ENCODE data around the gene NLRC3. TPM values are rescaled to one million over a fixed set of nuclear protein-coding genes. Genes with fewer than 3 reads are reported as not detected.

The NLRC3 gene
- total RNA-seq, 1 donor from 2014 or later = 3.0 TPM

- DNase-seq (ENCODE audit: low spot score) = no peak
Measured at GRCh38 chr16:3546986-3547682, 30.1 kb downstream of the NLRC3 start.

GRCh38 chr16:3542601-3543373, 34.4 kb downstream of the NLRC3 start:
- no peak for DNase-seq (ENCODE audit: low spot score)

- DNase-seq (ENCODE audit: low spot score) = no peak
Measured at GRCh38 chr16:3541527-3542155, 35.6 kb downstream of the NLRC3 start.

DNA sequence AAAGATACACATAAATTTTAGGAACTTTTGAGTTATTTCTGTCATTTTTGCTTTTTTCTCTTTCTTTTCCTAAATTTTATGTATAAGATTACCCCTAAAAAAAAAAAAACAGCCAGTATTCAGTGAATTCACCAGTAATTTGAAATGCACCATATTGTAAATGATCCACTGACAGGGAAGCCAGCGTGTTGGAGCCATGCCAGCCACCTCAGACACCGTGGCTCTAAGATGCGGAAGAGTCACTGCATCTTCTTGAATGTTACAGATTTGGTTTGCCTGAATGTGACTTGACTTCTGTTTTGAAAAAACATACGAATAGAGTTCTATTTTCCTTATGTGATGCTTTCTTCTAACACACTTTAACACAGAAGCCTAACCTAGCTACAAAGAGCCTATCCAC, 39.0 kb downstream of the NLRC3 start:
- no peak for DNase-seq (ENCODE audit: low spot score)

DNA sequence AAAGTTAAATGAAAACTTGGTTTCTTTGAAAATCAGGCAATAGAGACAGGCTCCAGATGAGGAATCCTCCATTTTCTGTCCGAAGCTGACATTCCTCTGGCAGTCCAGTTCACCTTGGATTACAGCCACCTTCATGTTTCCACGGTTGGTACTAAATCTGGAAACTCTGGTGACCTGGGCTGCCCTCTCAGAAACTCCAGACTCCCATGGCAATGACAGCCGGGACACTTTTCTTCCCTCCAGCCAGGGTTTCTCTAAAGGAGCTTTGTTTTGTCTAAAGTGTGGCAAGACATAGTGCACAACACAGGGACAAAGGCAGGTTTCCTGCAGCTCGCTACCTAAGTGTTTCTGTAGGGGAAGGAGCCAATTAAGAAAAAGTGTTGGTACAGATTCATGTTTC, 40.4 kb downstream of the NLRC3 start:
- DNase-seq (ENCODE audit: low spot score) = no peak

GRCh38 chr16:3536271-3536731, 40.9 kb downstream of the NLRC3 start:
- no peak for DNase-seq (ENCODE audit: low spot score)

DNA sequence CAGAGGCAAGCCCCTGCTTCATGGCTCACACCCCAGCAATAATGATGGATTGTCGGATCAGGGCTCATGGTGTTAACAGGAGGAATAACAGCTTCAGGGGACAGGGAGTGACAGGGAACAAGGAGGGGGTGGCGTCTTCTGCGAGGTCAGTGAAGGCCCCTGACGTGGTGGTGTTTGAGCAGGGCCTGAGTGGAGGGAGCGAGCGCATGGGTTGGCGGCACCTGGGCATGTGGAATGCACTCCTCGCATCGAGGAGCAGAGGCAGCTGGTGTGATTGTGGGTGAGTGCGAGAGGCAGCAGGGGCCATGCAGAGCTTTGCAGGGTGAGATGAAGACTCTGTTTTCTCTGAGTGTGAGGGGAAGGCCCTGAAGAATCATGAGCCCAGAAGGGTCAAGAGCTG, 43.1 kb downstream of the NLRC3 start:
- DNase-seq (ENCODE audit: low spot score) = no peak

GRCh38 chr16:3532741-3533140, 44.5 kb downstream of the NLRC3 start:
- DNase-seq (ENCODE audit: low spot score) = no peak

DNA sequence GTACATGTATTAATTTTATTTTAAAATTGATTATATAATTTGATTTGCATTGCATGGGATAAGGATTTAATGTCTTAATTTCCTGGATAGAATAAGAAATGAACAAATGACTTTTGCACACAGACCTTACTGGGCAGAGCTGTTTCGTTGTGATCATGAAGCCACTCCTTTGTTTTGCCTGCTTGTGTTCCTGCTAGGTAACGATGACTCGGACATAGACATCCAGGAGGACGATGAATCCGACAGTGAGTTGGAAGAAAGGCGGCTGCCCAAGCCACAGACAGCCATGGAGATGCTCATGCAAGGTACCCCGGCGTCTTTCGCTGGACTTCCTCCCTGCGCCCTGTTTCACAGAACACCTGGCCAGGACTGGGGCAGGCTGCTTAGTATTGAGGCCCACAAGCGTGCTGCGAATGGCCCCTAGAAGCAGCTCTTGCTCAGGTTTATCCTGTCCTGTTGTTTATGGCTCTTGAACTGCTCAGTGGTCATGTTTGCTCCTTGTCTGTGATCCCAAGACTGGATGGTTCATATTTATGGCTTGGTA, 46.8 kb downstream of the NLRC3 start:
- no peak for DNase-seq (ENCODE audit: low spot score)

DNA sequence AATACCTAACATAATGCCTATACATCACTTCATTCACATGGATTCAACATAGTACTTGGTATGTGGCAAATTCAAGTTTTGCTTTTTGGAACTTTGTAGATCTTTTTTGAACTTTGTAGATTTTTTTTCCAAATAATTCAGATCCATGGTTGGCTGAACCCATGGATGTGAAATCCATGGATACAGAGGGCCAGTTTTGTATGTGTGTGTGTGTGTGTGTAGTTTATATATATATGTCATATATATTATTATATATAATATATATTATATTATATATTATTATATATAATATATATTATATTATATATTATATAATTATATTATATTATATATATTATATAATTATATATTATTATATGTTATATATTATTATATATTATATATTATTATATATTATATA, 48.0 kb downstream of the NLRC3 start:
- no peak for DNase-seq (ENCODE audit: low spot score)

GRCh38 chr16:3528406-3528805, 48.8 kb downstream of the NLRC3 start:
- no peak for DNase-seq (ENCODE audit: low spot score)

- DNase-seq (ENCODE audit: low spot score) = peak; percentile 66
Measured at GRCh38 chr16:3527216-3527829, 49.9 kb downstream of the NLRC3 start.

DNA sequence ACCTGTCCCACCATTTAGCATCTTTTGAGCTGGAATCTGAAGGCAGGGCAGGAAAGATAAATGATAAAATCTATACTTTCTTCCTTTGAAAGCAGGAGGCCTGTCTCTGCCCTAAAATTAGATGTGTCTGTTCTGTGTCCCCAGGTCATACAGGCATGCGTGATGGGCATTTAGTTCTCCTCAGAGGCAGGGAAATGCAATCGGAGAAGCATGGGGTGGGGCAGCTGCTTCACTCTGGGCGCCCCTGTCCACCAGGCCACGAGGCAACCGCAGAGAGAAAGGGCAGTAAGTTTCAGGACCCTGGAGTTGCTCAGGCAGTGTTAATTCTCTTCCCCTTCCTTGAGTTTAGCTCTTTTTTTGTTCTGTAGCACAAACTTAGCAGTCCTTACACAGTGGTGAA, 51.3 kb downstream of the NLRC3 start:
- DNase-seq (ENCODE audit: low spot score) = no peak

DNA sequence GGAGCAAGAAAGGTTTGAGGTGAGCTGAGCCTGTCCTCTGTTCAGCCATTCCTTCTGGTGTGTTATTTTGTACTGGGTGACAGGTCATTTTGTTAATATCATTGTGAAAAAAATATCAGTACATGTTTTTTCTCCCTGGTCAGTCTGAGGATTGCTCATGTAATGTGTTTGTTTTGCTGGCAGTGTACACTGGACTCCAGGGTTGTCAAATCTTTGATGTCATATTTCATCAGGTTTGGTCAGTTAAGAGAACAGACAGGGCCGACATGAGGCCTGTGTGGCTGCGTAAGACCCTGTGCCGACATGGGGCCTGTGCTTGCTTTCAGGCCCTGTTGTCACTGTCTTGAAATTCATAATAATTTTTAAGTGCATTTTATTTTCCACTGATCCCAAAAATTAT, 53.9 kb downstream of the NLRC3 start:
- DNase-seq (ENCODE audit: low spot score) = no peak

- DNase-seq (ENCODE audit: low spot score) = no peak
Measured at GRCh38 chr16:3520841-3521240, 56.4 kb downstream of the NLRC3 start.

- DNase-seq (ENCODE audit: low spot score) = no peak
Measured at GRCh38 chr16:3520413-3520812, 56.8 kb downstream of the NLRC3 start.

GRCh38 chr16:3519581-3519980, 57.6 kb downstream of the NLRC3 start:
- DNase-seq (ENCODE audit: low spot score) = no peak

- no peak for DNase-seq (ENCODE audit: low spot score)
Measured at GRCh38 chr16:3518986-3519348, 58.2 kb downstream of the NLRC3 start.

DNA sequence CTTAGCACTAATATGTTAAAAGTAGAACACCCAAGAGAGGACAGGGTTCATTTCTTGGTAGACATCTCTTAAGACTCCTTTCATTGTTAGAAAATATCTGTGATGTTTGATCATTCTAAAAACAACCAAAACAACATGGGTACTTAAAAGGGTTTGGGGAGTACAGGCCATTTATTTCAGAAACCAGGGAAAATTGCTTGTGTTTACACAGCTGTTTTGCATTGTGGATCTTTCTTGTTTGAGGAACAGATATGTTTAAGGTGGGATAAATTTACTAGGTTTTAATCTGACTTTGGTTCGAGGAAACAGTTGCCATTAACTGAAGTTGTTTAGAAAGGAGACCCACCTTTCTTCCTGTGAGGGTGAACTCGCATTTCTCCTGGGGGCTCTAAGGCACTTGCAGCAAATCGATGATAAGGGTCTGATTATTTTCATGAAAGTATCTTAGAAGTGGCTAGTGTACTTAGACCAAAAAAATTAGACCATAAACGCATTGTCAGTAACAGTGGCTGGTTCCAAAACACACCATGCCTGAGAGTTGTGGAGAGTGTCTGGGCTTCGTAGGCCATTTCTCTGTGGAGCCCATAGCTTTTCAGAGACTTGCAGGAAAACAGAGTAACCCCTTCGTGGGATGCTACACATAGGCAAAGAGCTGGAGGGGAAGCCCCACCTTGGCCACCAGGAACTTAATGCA, 58.8 kb downstream of the NLRC3 start:
- no peak for DNase-seq (ENCODE audit: low spot score)

DNA sequence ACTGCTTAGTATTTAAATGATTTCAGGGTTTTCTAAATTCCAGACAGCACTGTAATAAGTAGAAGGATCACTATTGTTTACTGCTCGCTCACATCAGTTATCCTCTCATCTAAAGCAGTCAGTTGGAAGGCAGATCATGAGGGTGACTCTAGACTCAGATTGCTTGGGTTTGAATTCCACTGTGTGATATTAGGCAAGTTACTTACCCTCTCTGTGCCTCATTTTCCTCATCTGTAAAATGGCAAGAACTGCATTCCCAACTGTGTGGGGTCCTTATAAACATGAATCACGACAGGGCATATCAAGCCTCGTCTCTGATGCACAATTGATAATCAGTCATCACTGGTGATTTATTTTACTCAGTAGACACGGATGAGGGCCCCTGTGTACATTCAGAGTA, 61.3 kb downstream of the NLRC3 start:
- DNase-seq (ENCODE audit: low spot score) = no peak

GRCh38 chr16:3514621-3515020, 62.6 kb downstream of the NLRC3 start:
- DNase-seq (ENCODE audit: low spot score) = no peak
